ENCODE data around the gene SMC6. TPM values are rescaled to one million over a fixed set of nuclear protein-coding genes. Genes with fewer than 3 reads are reported as not detected.

Gene SMC6
- total and polyA plus RNA-seq, 9 donors = 6.6 to 16.8 (median 12.3) TPM

GRCh38 chr2:17790536-17790935, 36.9 kb upstream of the SMC6 start:
- WGBS, 3 donors = 43 to 62% (median 55%) methylated on average over 1 of the region's 1 CpG
- intact Hi-C loops (cut with DNase I) = no loop called here
- no peak for DNase-seq
- TF ChIP-seq POLR2A (IDR thresholded peaks at IDR 0.05) = no peak
- Histone ChIP-seq H3K27ac (no peak overlapping the region), H3K9me3 (no peaks in the 10 kb centered on the region), H3K4me3 (no peak overlapping the region), H3K36me3 (no peaks in the 10 kb centered on the region), H3K4me1 (ENCODE audit: insufficient read depth) (peaks cover 2% of the 10 kb centered on the region), H3K27me3 (no peaks in the 10 kb centered on the region)

- H3K27me3 ChIP-seq = no peaks in the 10 kb centered on the region
- no peaks in the 10 kb centered on the region for H3K36me3 ChIP-seq
- no peak overlapping the region for H3K4me3 ChIP-seq
- no peak for TF ChIP-seq CTCF (IDR thresholded peaks at IDR 0.05)
- TF ChIP-seq POLR2A (IDR thresholded peaks at IDR 0.05) = no peak
- no peak for TF ChIP-seq EP300 (IDR thresholded peaks at IDR 0.05)
- no peak for DNase-seq
- intact Hi-C loops (cut with DNase I) = no loop called here
- H3K4me1 ChIP-seq (ENCODE audit: insufficient read depth) = peaks cover 2% of the 10 kb centered on the region
- no peak overlapping the region for H3K27ac ChIP-seq
- no peaks in the 10 kb centered on the region for H3K9me3 ChIP-seq
- 38 to 57% (median 45%) methylated on average over 4 of the region's 4 CpGs for WGBS, 3 donors
Observed at GRCh38 chr2:17788773-17789172, 35.2 kb upstream of the SMC6 start.

GRCh38 chr2:17786727-17787126, 33.1 kb upstream of the SMC6 start:
- intact Hi-C loops (cut with DNase I) = no loop called here
- no peak overlapping the region for H3K27ac ChIP-seq
- no peaks in the 10 kb centered on the region for H3K27me3 ChIP-seq
- H3K4me3 ChIP-seq = no peak overlapping the region
- peaks cover 2% of the 10 kb centered on the region for H3K4me1 ChIP-seq (ENCODE audit: insufficient read depth)
- H3K36me3 ChIP-seq = no peaks in the 10 kb centered on the region
- TF ChIP-seq EP300 (IDR thresholded peaks at IDR 0.05) (no peak), CTCF (IDR thresholded peaks at IDR 0.05) (no peak), POLR2A (IDR thresholded peaks at IDR 0.05) (no peak)
- H3K9me3 ChIP-seq = no peaks in the 10 kb centered on the region
- WGBS, 3 donors = 71 to 84% (median 74%) methylated on average over 3 of the region's 3 CpGs
- DNase-seq = no peak

GRCh38 chr2:17781482-17781881, 27.9 kb upstream of the SMC6 start:
- intact Hi-C loops (cut with DNase I) = no loop called here
- no peak overlapping the region for H3K27ac ChIP-seq
- H3K9me3 ChIP-seq = no peaks in the 10 kb centered on the region
- DNase-seq = no peak
- H3K4me3 ChIP-seq = no peak overlapping the region
- no peaks in the 10 kb centered on the region for H3K36me3 ChIP-seq
- no peaks in the 10 kb centered on the region for H3K27me3 ChIP-seq
- H3K4me1 ChIP-seq (ENCODE audit: insufficient read depth) = no peaks in the 10 kb centered on the region
- 87 to 96% (median 90%) methylated on average over 1 of the region's 1 CpG for WGBS, 3 donors
- TF ChIP-seq CTCF (IDR thresholded peaks at IDR 0.05) = no peak
- no peak for TF ChIP-seq EP300 (IDR thresholded peaks at IDR 0.05)
- TF ChIP-seq POLR2A (IDR thresholded peaks at IDR 0.05) = no peak

GRCh38 chr2:17780546-17780945, 26.9 kb upstream of the SMC6 start:
- no peaks in the 10 kb centered on the region for H3K27me3 ChIP-seq
- intact Hi-C loops (cut with DNase I) = no loop called here
- 82 to 88% (median 85%) methylated on average over 1 of the region's 1 CpG for WGBS, 3 donors
- DNase-seq = no peak
- no peak overlapping the region for H3K27ac ChIP-seq
- H3K36me3 ChIP-seq = no peaks in the 10 kb centered on the region
- no peaks in the 10 kb centered on the region for H3K4me1 ChIP-seq (ENCODE audit: insufficient read depth)
- no peak overlapping the region for H3K4me3 ChIP-seq
- no peak for TF ChIP-seq POLR2A (IDR thresholded peaks at IDR 0.05)
- no peak for TF ChIP-seq EP300 (IDR thresholded peaks at IDR 0.05)
- no peak for TF ChIP-seq CTCF (IDR thresholded peaks at IDR 0.05)
- no peaks in the 10 kb centered on the region for H3K9me3 ChIP-seq
